ENCODE results near the gene CTRB1. TPM values are rescaled to one million over a fixed set of nuclear protein-coding genes. Genes with fewer than 3 reads are reported as not detected.

Gene CTRB1
- total and polyA plus RNA-seq, 2 of the 13 experiments (the other 11 are each of a cell fraction or from before 2014, with no cell fraction given): not detected

- peak; percentile 80 for TF ChIP-seq ZNF609 (CRISPR knock-in tag; IDR thresholded peaks at IDR 0.05; ENCODE audit: borderline replicate concordance)
- peak; percentile 54 for TF ChIP-seq ZFP36L1 (CRISPR knock-in tag; IDR thresholded peaks at IDR 0.05)
- no peak; the same call in 1 of the 2 replicates for TF ChIP-seq ZNF777 (CRISPR knock-in tag; IDR thresholded peaks at IDR 0.05)
- TF ChIP-seq SOX6 (IDR thresholded peaks at IDR 0.05): no peak
- peak; percentile 60 for TF ChIP-seq SOX6 (CRISPR knock-in tag; IDR thresholded peaks at IDR 0.05)
- TF ChIP-seq PRDM10 (CRISPR knock-in tag; IDR thresholded peaks at IDR 0.05; ENCODE audit: low read depth): no peak
- TF ChIP-seq HIC2 (CRISPR knock-in tag; IDR thresholded peaks at IDR 0.05; ENCODE audit: low read depth): peak; percentile 42; the same call in 1 of the 2 replicates
- TF ChIP-seq ZNF225 (CRISPR knock-in tag; IDR thresholded peaks at IDR 0.05): 0 out of 2 replicates have a peak, but pooled peaks have one; percentile 10
- no peak for TF ChIP-seq GATAD2A (CRISPR knock-in tag; IDR thresholded peaks at IDR 0.05)
- TF ChIP-seq, protein P1, sequence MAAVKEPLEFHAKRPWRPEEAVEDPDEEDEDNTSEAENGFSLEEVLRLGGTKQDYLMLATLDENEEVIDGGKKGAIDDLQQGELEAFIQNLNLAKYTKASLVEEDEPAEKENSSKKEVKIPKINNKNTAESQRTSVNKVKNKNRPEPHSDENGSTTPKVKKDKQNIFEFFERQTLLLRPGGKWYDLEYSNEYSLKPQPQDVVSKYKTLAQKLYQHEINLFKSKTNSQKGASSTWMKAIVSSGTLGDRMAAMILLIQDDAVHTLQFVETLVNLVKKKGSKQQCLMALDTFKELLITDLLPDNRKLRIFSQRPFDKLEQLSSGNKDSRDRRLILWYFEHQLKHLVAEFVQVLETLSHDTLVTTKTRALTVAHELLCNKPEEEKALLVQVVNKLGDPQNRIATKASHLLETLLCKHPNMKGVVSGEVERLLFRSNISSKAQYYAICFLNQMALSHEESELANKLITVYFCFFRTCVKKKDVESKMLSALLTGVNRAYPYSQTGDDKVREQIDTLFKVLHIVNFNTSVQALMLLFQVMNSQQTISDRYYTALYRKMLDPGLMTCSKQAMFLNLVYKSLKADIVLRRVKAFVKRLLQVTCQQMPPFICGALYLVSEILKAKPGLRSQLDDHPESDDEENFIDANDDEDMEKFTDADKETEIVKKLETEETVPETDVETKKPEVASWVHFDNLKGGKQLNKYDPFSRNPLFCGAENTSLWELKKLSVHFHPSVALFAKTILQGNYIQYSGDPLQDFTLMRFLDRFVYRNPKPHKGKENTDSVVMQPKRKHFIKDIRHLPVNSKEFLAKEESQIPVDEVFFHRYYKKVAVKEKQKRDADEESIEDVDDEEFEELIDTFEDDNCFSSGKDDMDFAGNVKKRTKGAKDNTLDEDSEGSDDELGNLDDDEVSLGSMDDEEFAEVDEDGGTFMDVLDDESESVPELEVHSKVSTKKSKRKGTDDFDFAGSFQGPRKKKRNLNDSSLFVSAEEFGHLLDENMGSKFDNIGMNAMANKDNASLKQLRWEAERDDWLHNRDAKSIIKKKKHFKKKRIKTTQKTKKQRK (IDR thresholded peaks at IDR 0.05; ENCODE audit: low read length): no peak
- TF ChIP-seq ZNF614 (CRISPR knock-in tag; IDR thresholded peaks at IDR 0.05; ENCODE audit: borderline replicate concordance): peak; percentile 28; the same call in 1 of the 2 replicates
- TF ChIP-seq CBX2 (IDR thresholded peaks at IDR 0.05; ENCODE audit: low read depth, low read length): no peak
- no peak for TF ChIP-seq CBX2 (CRISPR knock-in tag; IDR thresholded peaks at IDR 0.05; ENCODE audit: low read depth)
- peak; percentile 35; the same call in 1 of the 2 replicates for TF ChIP-seq MAZ (IDR thresholded peaks at IDR 0.05; ENCODE audit: borderline replicate concordance, low read depth, low read length)
- TF ChIP-seq MAZ (CRISPR knock-in tag; IDR thresholded peaks at IDR 0.05; ENCODE audit: low read depth): peak; percentile 85
These were observed 47.3 kb downstream of the CTRB1 start (continued) for GRCh38 chr16:75265911-75266701.
